Pancreas (tissue), 10 donors: Measurements from ENCODE around the gene PIBF1. TPM values are rescaled to one million over a fixed set of nuclear protein-coding genes. Genes with fewer than 3 reads are reported as not detected.

Experiments
- ATAC-seq, 4 donors: fragments of 200-7000 bp; cut with Tn5 transposase; one replicate each; pipeline versions ENCODE4 v1.8.0 to v1.9.1; 2020; ENCODE audit warnings: mild to moderate bottlenecking in 4 of 4, moderate library complexity in 4 of 4
- DNase-seq, 6 donors: peaks; one replicate each; pipeline ENCODE4 v3.0.0-alpha.2; 2020
- FAIRE-seq: peaks from 2 replicates; lab custom pipeline; 2012; peaks lifted over from hg19 to GRCh38; lab: Jason Lieb, UNC
- H3K27ac ChIP-seq, 4 donors: fragments of 200-600 bp; sonication (generic); 1 replicate in 3 of 4; 2 replicates in 1 of 4; pipeline versions ENCODE4 v1.5.0 to v1.8.0; 2020
- H3K27me3 ChIP-seq, 4 donors: fragments of 200-600 bp; one replicate each; pipeline ENCODE4 v1.8.0; 2021
- H3K36me3 ChIP-seq, 3 donors: fragments of 200-600 bp; sonication (generic) in 1 of 3; one replicate each; pipeline versions ENCODE4 v1.5.0 to v1.8.0; 2020 to 2021
- H3K4me1 ChIP-seq, 3 donors: fragments of 200-600 bp; one replicate each; pipeline ENCODE4 v1.8.0; 2021
- H3K4me3 ChIP-seq, 4 donors: fragments of 200-600 bp; sonication (generic) in 2 of 4; one replicate each; pipeline versions ENCODE4 v1.5.0 to v1.8.0; 2020 to 2021
- H3K9me3 ChIP-seq, 4 donors: fragments of 200-600 bp; one replicate each; pipeline ENCODE4 v1.8.0; 2021
- WGBS, 2 donors: extraction: QIAGEN DNeasy Blood & Tissue Kit; methylation state at CpG; one replicate each; pipeline ENCODE4 v1.1.7; 2013; 5-methylcytosine and 5-hydroxymethylcytosine counted together
- intact Hi-C, 3 donors: fragments of 100-400 bp; cut with DNase I; formaldehyde crosslinking; loops; one replicate each; pipeline versions ENCODE4 v1.11.1 to v1.14.2; 2022
- polyA plus RNA-seq, 2 donors: library from polyadenylated mRNA; stranded (reverse); fragments of 200-250 nt; gene quantifications; one replicate each; pipeline ENCODE4 v1.2.3, GENCODE V29; 2013
- total RNA-seq, 6 donors: library from RNA; stranded (reverse); fragmentation: NEBNext Ultra II Directional in 4 of 6; extraction: Animal tissue kit (Norgen Biotek cat#: 25700) in 4 of 6; gene quantifications; one replicate each; pipeline versions ENCODE4 v1.2.1 to v1.2.4, GENCODE V29; 2021 to 2023
- TF ChIP-seq, protein P1 (sequence below), 4 donors: fragments of 200-600 bp; sonication (generic) in 3 of 4; IDR thresholded peaks; one replicate each; pipeline versions ENCODE4 v1.5.0 to v1.8.0; 2021; ENCODE audit warnings: antibody characterized with exemption in 4 of 4
- donor health status: healthy with polysubstance abuse.
- donor health status: DM: no; HTN: no; CAD: no; lungs with moderate emphysema.
- donor health status: DM: no; HTN: no; CAD: no.
- donor health status: control.
- donor health status: control.
- donor health status: Bipolar disorder and iron deficiency.
- donor health status: DM: yes; HTN: yes; CAD: no.
- donor health status: DM: no; HTN: no; CAD: no.
- donor health status: DM: no; HTN: no; CAD: no.
- donor health status: DM: yes; HTN: yes; CAD: no.

Gene PIBF1
- total and polyA plus RNA-seq, 8 donors, result 6.1 to 13.5 (median 8.9) TPM

DNA sequence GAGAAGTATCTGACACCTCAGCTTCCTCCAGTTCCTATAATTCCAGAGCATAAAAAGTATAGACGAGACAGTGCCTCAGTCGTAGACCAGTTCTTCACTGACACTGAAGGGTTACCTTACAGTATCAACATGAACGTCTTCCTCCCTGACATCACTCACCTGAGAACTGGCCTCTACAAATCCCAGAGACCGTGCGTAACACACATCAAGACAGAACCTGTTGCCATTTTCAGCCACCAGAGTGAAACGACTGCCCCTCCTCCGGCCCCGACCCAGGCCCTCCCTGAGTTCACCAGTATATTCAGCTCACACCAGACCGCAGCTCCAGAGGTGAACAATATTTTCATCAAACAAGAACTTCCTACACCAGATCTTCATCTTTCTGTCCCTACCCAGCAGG is 279.9 kb downstream of the PIBF1 start:
- no peaks in the 10 kb centered on the region for H3K9me3 ChIP-seq
- 69 to 71% methylated on average over 9 of the region's 9 CpGs for WGBS, 2 donors
- H3K36me3 ChIP-seq, result no peaks in the 10 kb centered on the region
- DNase-seq (no peak), FAIRE-seq (no peak), ATAC-seq (no peak)
- TF ChIP-seq, protein P1, sequence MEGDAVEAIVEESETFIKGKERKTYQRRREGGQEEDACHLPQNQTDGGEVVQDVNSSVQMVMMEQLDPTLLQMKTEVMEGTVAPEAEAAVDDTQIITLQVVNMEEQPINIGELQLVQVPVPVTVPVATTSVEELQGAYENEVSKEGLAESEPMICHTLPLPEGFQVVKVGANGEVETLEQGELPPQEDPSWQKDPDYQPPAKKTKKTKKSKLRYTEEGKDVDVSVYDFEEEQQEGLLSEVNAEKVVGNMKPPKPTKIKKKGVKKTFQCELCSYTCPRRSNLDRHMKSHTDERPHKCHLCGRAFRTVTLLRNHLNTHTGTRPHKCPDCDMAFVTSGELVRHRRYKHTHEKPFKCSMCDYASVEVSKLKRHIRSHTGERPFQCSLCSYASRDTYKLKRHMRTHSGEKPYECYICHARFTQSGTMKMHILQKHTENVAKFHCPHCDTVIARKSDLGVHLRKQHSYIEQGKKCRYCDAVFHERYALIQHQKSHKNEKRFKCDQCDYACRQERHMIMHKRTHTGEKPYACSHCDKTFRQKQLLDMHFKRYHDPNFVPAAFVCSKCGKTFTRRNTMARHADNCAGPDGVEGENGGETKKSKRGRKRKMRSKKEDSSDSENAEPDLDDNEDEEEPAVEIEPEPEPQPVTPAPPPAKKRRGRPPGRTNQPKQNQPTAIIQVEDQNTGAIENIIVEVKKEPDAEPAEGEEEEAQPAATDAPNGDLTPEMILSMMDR (IDR thresholded peaks at IDR 0.05), result no peak
- peaks cover 9 to 38% (median 12%) of the 10 kb centered on the region in 3 donors for H3K4me1 ChIP-seq
- peaks cover 0 to 3% (median 0%) of the 10 kb centered on the region in 4 donors for H3K27me3 ChIP-seq
- peak overlapping the region in 2 of 4 donors; percentile 75 to 90 for H3K4me3 ChIP-seq
- intact Hi-C loops, result no loop called here
- peak overlapping the region in 2 of 4 donors; percentile 2 to 93 for H3K27ac ChIP-seq

DNA sequence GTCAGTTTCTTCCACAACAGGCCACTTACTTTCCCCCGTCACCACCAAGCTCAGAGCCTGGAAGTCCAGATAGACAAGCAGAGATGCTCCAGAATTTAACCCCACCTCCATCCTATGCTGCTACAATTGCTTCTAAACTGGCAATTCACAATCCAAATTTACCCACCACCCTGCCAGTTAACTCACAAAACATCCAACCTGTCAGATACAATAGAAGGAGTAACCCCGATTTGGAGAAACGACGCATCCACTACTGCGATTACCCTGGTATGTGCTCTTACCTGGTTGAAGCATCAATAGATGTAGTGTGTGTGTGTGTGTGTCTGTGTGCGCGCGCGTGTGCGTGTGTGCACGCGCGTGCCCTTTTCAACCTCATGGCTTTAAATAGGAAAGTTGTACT is 280.5 kb downstream of the PIBF1 start:
- peaks cover 0 to 2% (median 0%) of the 10 kb centered on the region in 3 donors for H3K36me3 ChIP-seq
- peaks cover 9 to 38% (median 11%) of the 10 kb centered on the region in 3 donors for H3K4me1 ChIP-seq
- TF ChIP-seq, protein P1 (IDR thresholded peaks at IDR 0.05), result no peak
- 95% methylated on average over 13 of the region's 13 CpGs for WGBS, 2 donors
- ATAC-seq, result no peak
- no peak overlapping the region for H3K27ac ChIP-seq
- H3K27me3 ChIP-seq, result no peaks in the 10 kb centered on the region
- DNase-seq, result no peak
- intact Hi-C loops, result no loop called here
- H3K4me3 ChIP-seq, result no peak overlapping the region
- FAIRE-seq, result no peak
- H3K9me3 ChIP-seq, result no peaks in the 10 kb centered on the region

DNA sequence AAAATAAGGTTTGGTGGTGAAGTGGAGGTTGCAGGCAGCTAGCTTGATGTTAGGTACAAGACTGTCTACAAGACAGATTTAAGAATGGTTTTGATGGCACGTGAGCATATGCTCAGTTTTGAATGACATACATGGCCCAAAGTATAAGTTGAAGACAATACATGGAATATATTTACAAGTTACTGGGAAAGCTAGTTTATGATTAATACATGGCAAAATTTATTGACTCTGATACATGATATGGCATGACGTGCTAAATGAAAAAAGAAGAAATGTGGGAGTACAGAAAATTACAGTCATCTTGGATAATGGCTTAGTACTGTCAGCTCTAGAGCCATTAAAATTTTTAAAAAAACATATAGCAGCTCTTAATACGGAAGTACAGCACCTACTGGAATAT is 281.2 kb downstream of the PIBF1 start:
- Histone ChIP-seq H3K4me1 (peaks cover 8 to 38% (median 9%) of the 10 kb centered on the region in 3 donors), H3K27ac (peak overlapping the region in 1 of 4 donors; percentile 40), H3K27me3 (no peaks in the 10 kb centered on the region), H3K4me3 (no peak overlapping the region), H3K9me3 (no peaks in the 10 kb centered on the region), H3K36me3 (peaks cover 0 to 5% (median 0%) of the 10 kb centered on the region in 3 donors)
- DNase-seq, result no peak
- 39 to 40% methylated on average over 3 of the region's 3 CpGs for WGBS, 2 donors
- no peak for FAIRE-seq
- no peak for ATAC-seq
- intact Hi-C loops, result no loop called here
- TF ChIP-seq, protein P1 (IDR thresholded peaks at IDR 0.05), result no peak

DNA sequence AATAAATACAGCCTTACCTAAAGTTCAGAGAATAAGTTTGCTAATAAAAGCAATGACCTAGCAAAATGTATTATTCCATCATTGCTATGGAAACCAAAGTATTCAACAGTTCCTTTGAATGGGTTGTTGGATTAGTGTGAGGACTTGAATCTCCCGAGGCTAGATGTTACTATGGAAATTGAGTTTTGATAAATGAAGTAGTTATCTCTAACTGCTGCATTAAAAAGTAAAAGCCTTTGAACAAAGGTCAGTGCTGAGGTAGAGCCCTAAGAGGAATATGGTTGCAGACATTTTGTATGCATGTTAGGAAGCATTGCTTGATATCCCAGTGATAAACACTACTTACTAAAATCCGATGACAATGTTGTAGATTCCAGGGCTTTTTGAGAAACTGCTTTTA is 283.1 kb downstream of the PIBF1 start:
- Histone ChIP-seq H3K27me3 (no peaks in the 10 kb centered on the region), H3K27ac (peak overlapping the region in 1 of 4 donors; percentile 40), H3K36me3 (peaks cover 0 to 5% (median 0%) of the 10 kb centered on the region in 3 donors), H3K4me3 (no peak overlapping the region), H3K4me1 (peaks cover 12 to 49% (median 16%) of the 10 kb centered on the region in 3 donors), H3K9me3 (no peaks in the 10 kb centered on the region)
- FAIRE-seq, result peak; percentile 56
- intact Hi-C loops, result no loop called here
- TF ChIP-seq, protein P1 (IDR thresholded peaks at IDR 0.05), result no peak
- no peak for ATAC-seq
- 38 to 42% methylated on average over 2 of the region's 2 CpGs for WGBS, 2 donors
- no peak for DNase-seq

DNA sequence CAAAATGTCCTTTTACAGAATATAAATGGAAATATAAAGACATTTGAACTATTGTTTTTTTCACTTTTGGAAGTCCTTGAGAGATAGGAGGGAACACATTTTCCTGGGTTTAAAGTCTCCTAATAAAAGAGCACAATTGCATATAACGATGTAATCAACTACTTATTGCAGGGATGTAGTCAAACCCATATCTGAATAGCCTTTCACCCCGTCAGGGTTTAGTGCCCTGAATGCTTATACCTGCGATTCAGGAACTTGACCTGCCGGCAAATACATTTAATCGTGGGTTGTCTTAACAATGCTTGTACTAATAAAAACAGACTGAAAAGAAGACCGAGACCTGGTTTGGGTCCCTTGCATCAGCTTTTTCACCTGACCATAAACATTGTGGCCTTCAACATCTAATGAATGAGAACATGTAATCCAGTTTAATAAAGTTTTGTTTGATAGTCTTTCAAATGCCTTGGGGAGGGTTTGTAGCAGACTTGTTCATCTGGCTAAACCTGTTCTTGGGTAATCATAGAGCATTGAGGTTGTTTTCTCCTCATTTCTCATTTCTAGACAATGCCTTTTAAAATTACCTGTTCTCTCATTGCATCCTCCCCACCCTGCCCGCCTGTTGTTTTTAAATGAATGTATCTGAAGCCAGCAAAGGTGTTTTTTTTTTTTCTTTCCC is 283.9 kb downstream of the PIBF1 start:
- 34 to 46% methylated on average over 7 of the region's 7 CpGs for WGBS, 2 donors
- peaks cover 12 to 51% (median 18%) of the 10 kb centered on the region in 3 donors for H3K4me1 ChIP-seq
- no peaks in the 10 kb centered on the region for H3K27me3 ChIP-seq
- no peak overlapping the region for H3K4me3 ChIP-seq
- intact Hi-C loops, result no loop called here
- peak; percentile 61 for FAIRE-seq
- H3K27ac ChIP-seq, result peak overlapping the region in 2 of 4 donors; percentile 49 to 55
- TF ChIP-seq, protein P1 (IDR thresholded peaks at IDR 0.05), result no peak
- peak; percentile 59 to 74 (median 70) for ATAC-seq
- H3K9me3 ChIP-seq, result no peaks in the 10 kb centered on the region
- peaks cover 0 to 5% (median 0%) of the 10 kb centered on the region in 3 donors for H3K36me3 ChIP-seq
- DNase-seq, result peak in 1 of 6 donors; percentile 27
